ENCODE measurements around the gene KRT75. TPM values are rescaled to one million over a fixed set of nuclear protein-coding genes. Genes with fewer than 3 reads are reported as not detected.

Gene KRT75
- total and polyA plus RNA-seq, 2 of the 13 experiments (the other 11 are each of a cell fraction or from before 2014, with no cell fraction given) = not detected

GRCh38 chr12:52400906-52401305, 33.3 kb downstream of the KRT75 start:
- ChIA-PET CTCF (ENCODE audit: low intra/inter-chr PET ratio, low total read pairs) (no interaction called here), POLR2A (no interaction called here)
- Histone ChIP-seq H3K4me1 (ENCODE audit: insufficient read depth, low read length) (no peaks in the 10 kb centered on the region), H3K27me3 (ENCODE audit: control insufficient read depth in 1 of 2, insufficient read depth in 2 of 2, low read length in 2 of 2) (peaks cover 1 to 18% of the 10 kb centered on the region in 2 experiments; a peak in 4 of 5 replicates), H3K9me3 (ENCODE audit: low read length) (no peaks in the 10 kb centered on the region), H3K9ac (ENCODE audit: insufficient read depth, low read depth, low read length) (no peak overlapping the region), H3K79me2 (ENCODE audit: insufficient read depth, low read length) (no peaks in the 10 kb centered on the region), H3K4me2 (ENCODE audit: low read depth, low read length) (no peak overlapping the region), H4K20me1 (ENCODE audit: insufficient read depth, low read length) (0 out of 2 replicates have a peak, but pooled peaks cover 2% of the 10 kb centered on the region), H3K27ac (ENCODE audit: extremely low read length, insufficient read depth, low read length) (no peak overlapping the region), H2AFZ (ENCODE audit: low read length) (no peak overlapping the region), H3K4me3 (replicated peaks in 1 of 3; ENCODE audit: insufficient read depth in 1 of 3, low read depth in 2 of 3, low read length in 3 of 3) (no peak overlapping the region), H3K36me3 (replicated peaks in 1 of 2; ENCODE audit: control insufficient read depth in 1 of 2, insufficient read depth in 2 of 2, low read length in 2 of 2) (no peaks in the 10 kb centered on the region)
- WGBS (ENCODE audit: low lambda C conversion rate) = 22% methylated on average over 5 of the region's 9 CpGs
- no peak for FAIRE-seq
- intact Hi-C loops (cut with micrococcal nuclease; ENCODE audit: unreplicated experiment) = no loop called here
- ATAC-seq = no peak
- DNase-seq (ENCODE audit: low spot score) = no peak
- TF ChIP-seq ZNF782 (CRISPR knock-in tag; IDR thresholded peaks at IDR 0.05; ENCODE audit: borderline replicate concordance) = no peak
- no peak for TF ChIP-seq ZSCAN9 (CRISPR knock-in tag; IDR thresholded peaks at IDR 0.05; ENCODE audit: borderline replicate concordance)
- no peak for TF ChIP-seq ZNF616 (CRISPR knock-in tag; IDR thresholded peaks at IDR 0.05; ENCODE audit: low read depth)
- no peak for TF ChIP-seq EEA1 (CRISPR knock-in tag; IDR thresholded peaks at IDR 0.05; ENCODE audit: borderline replicate concordance)
- no peak for TF ChIP-seq ZNF740 (CRISPR knock-in tag; IDR thresholded peaks at IDR 0.05)
- no peak for TF ChIP-seq GFI1 (CRISPR knock-in tag; IDR thresholded peaks at IDR 0.05; ENCODE audit: borderline replicate concordance)
- TF ChIP-seq ZNF652 (CRISPR knock-in tag; IDR thresholded peaks at IDR 0.05; ENCODE audit: borderline replicate concordance, low read depth) = no peak
- no peak for TF ChIP-seq ZNF337 (CRISPR knock-in tag; IDR thresholded peaks at IDR 0.05; ENCODE audit: borderline replicate concordance, low read depth)
- in situ Hi-C loops (cut with HindIII; ENCODE audit: extremely low pct_ligation_motif_present, low pct_unique_long_range_greater_than_20kb) = no loop called here
- BruUV-seq (replicated peaks) = no TSS peak

- BruUV-seq (replicated peaks) = no TSS peak
- Histone ChIP-seq H4K20me1 (ENCODE audit: insufficient read depth, low read length) (0 out of 2 replicates have a peak, but pooled peaks cover 2% of the 10 kb centered on the region), H3K79me2 (ENCODE audit: insufficient read depth, low read length) (no peaks in the 10 kb centered on the region), H3K36me3 (replicated peaks in 1 of 2; ENCODE audit: control insufficient read depth in 1 of 2, insufficient read depth in 2 of 2, low read length in 2 of 2) (no peaks in the 10 kb centered on the region), H3K9me3 (ENCODE audit: low read length) (no peaks in the 10 kb centered on the region), H3K4me1 (ENCODE audit: insufficient read depth, low read length) (no peaks in the 10 kb centered on the region), H3K27me3 (ENCODE audit: control insufficient read depth in 1 of 2, insufficient read depth in 2 of 2, low read length in 2 of 2) (peaks cover 1 to 18% of the 10 kb centered on the region in 2 experiments; a peak in 4 of 5 replicates), H3K9ac (ENCODE audit: insufficient read depth, low read depth, low read length) (no peak overlapping the region), H3K4me2 (ENCODE audit: low read depth, low read length) (no peak overlapping the region), H3K27ac (ENCODE audit: extremely low read length, insufficient read depth, low read length) (no peak overlapping the region), H3K4me3 (replicated peaks in 1 of 3; ENCODE audit: insufficient read depth in 1 of 3, low read depth in 2 of 3, low read length in 3 of 3) (no peak overlapping the region), H2AFZ (ENCODE audit: low read length) (no peak overlapping the region)
- no peak for ATAC-seq
- FAIRE-seq = no peak
- TF ChIP-seq NFYC (CRISPR knock-in tag; IDR thresholded peaks at IDR 0.05) = no peak
- intact Hi-C loops (cut with micrococcal nuclease; ENCODE audit: unreplicated experiment) = no loop called here
- POLR2A ChIA-PET = no interaction called here
- 33% methylated on average over 3 of the region's 16 CpGs for WGBS (ENCODE audit: low lambda C conversion rate)
- CTCF ChIA-PET (ENCODE audit: low intra/inter-chr PET ratio, low total read pairs) = no interaction called here
- no peak for DNase-seq (ENCODE audit: low spot score)
- in situ Hi-C loops (cut with HindIII; ENCODE audit: extremely low pct_ligation_motif_present, low pct_unique_long_range_greater_than_20kb) = loop anchor here (25.0 kb wide), 1 partner anchor 588 kb away; no protein-coding TSS in a partner anchor
Measured at GRCh38 chr12:52399756-52400155, 34.4 kb downstream of the KRT75 start.
